Stomach (tissue), 9 donors: ENCODE measurements around the gene CLK2. TPM values are rescaled to one million over a fixed set of nuclear protein-coding genes. Genes with fewer than 3 reads are reported as not detected.

Experiments
- DNase-seq, 2 donors: peaks; one replicate each; pipeline versions ENCODE4 v3.0.0 to v3.0.0-alpha.2; 2013 to 2019
- H3K27ac ChIP-seq, 5 donors: fragments of 200-600 bp in 4 of 5; sonication (generic) in 4 of 5; one replicate each; pipeline ENCODE4 v1.5.1; 2013 to 2019; ENCODE audit warnings: mild to moderate bottlenecking in 1 of 5, moderate library complexity in 1 of 5
- H3K27me3 ChIP-seq, 3 donors: fragments of 200-600 bp; sonication (generic); one replicate each; pipeline ENCODE4 v1.5.1; 2017 to 2019; ENCODE audit warnings: mixed run types in 1 of 3
- H3K36me3 ChIP-seq, 4 donors: fragments of 200-600 bp; sonication (generic); 1 replicate in 3 of 4; 2 replicates in 1 of 4; pipeline ENCODE4 v1.5.1; 2016 to 2019
- H3K4me1 ChIP-seq, 4 donors: fragments of 200-600 bp; sonication (generic); one replicate each; pipeline ENCODE4 v1.5.1; 2016 to 2019
- H3K4me3 ChIP-seq, 4 donors: fragments of 200-600 bp; sonication (generic) in 3 of 4; one replicate each; pipeline ENCODE4 v1.5.1; 2016 to 2019; ENCODE audit warnings: mild to moderate bottlenecking in 1 of 4
- H3K9me3 ChIP-seq, 4 donors: fragments of 200-600 bp; sonication (generic); one replicate each; pipeline ENCODE4 v1.5.1; 2016 to 2019
- CTCF ChIP-seq, 7 experiments: fragments of 450-650 bp in 4 of 7; fragments of 200-600 bp in 3 of 7; sonication (generic) in 3 of 7; IDR thresholded peaks; one replicate each; pipeline ENCODE4 v1.5.1; 2016 to 2019; ENCODE audit warnings: antibody characterized with exemption in 7 of 7, control low read depth in 2 of 7, mild to moderate bottlenecking in 1 of 7
- EP300 ChIP-seq: sonication (generic); formaldehyde crosslinking; IDR thresholded peaks from one replicate; pipeline ENCODE4 v1.6.1; 2017; ENCODE audit warnings: antibody characterized with exemption
- POLR2A ChIP-seq, 4 donors: fragments of 450-650 bp; IDR thresholded peaks; one replicate each; pipeline ENCODE4 v1.6.1; 2016; ENCODE audit warnings: antibody characterized with exemption in 4 of 4, control low read depth in 2 of 4, mild to moderate bottlenecking in 1 of 4, moderate library complexity in 1 of 4
- POLR2AphosphoS5 ChIP-seq, 3 donors: sonication (generic); formaldehyde crosslinking; IDR thresholded peaks; one replicate each; pipeline ENCODE4 v1.6.1; 2016; ENCODE audit warnings: antibody characterized with exemption in 3 of 3
- WGBS, 5 donors: extraction: QIAGEN DNeasy Blood & Tissue Kit in 3 of 5; methylation state at CpG; one replicate each; pipeline versions ENCODE4 v1.1.5 to v1.1.7; 2013 to 2018; 5-methylcytosine and 5-hydroxymethylcytosine counted together
- intact Hi-C: fragments of 100-400 bp; cut with DNase I; formaldehyde crosslinking; loops from one replicate; pipeline ENCODE4 v1.15.1; 2023; ENCODE audit warnings: low total_unique reads
- polyA plus RNA-seq, 3 donors: library from polyadenylated mRNA; stranded (reverse); fragments of 200-250 nt; gene quantifications; one replicate each; pipeline ENCODE4 v1.2.3, GENCODE V29; 2013
- total RNA-seq, 5 donors: library from RNA; depleted of rRNA; stranded (reverse); fragments of >200 nt; gene quantifications; one replicate each; pipeline versions ENCODE4 v1.1.0 to v1.2.3, GENCODE V29; 2014 to 2016
- donor health status: healthy with polysubstance abuse.
- donor health status: Bipolar disorder and iron deficiency.
- donor health status: healthy.

Gene CLK2
- total and polyA plus RNA-seq, 8 donors, result 16.0 to 77.6 (median 43.3) TPM

GRCh38 chr1:155244368-155245162 lies 28.7 kb downstream of the CLK2 start:
- 0 to 1% (median 0%) methylated on average over 51 to 53 of the region's 53 CpGs for WGBS, 5 donors

GRCh38 chr1:155242805-155243358 lies 30.4 kb downstream of the CLK2 start:
- H3K27ac ChIP-seq, result peak overlapping the region in 4 of 5 donors; percentile 91 to 95 (median 94)
- no peak for TF ChIP-seq CTCF (IDR thresholded peaks at IDR 0.05)
- TF ChIP-seq POLR2A (IDR thresholded peaks at IDR 0.05), result no peak
- no peak for TF ChIP-seq POLR2AphosphoS5 (IDR thresholded peaks at IDR 0.05)
- no peak for TF ChIP-seq EP300
- H3K4me3 ChIP-seq, result peak overlapping the region in 1 of 4 donors; percentile 60
- peaks cover 30 to 56% (median 46%) of the 10 kb centered on the region in 4 donors for H3K4me1 ChIP-seq
- H3K27me3 ChIP-seq, result no peaks in the 10 kb centered on the region
- DNase-seq, result no peak
- H3K36me3 ChIP-seq, result peaks cover 9 to 31% (median 26%) of the 10 kb centered on the region in 4 donors
- no peaks in the 10 kb centered on the region for H3K9me3 ChIP-seq
- 71 to 86% (median 79%) methylated on average over 3 of the region's 3 CpGs for WGBS, 5 donors
- intact Hi-C loops, result no loop called here

More at GRCh38 chr1:155244368-155245162, 28.7 kb downstream of the CLK2 start:
- no peaks in the 10 kb centered on the region for H3K27me3 ChIP-seq
- H3K36me3 ChIP-seq, result peaks cover 10 to 28% (median 22%) of the 10 kb centered on the region in 4 donors
- peak overlapping the region; percentile 91 to 95 (median 94) for H3K27ac ChIP-seq
- DNase-seq, result peak; percentile 97 to 99
- H3K4me1 ChIP-seq, result peaks cover 30 to 52% (median 46%) of the 10 kb centered on the region in 4 donors
- TF ChIP-seq POLR2A (IDR thresholded peaks at IDR 0.05) (peak in 2 of 4 donors; percentile 76 to 80), POLR2AphosphoS5 (IDR thresholded peaks at IDR 0.05) (peak; percentile 75 to 97 (median 75)), EP300 (no peak), CTCF (IDR thresholded peaks at IDR 0.05) (peak in 5 of 7 experiments; percentile 49 to 96 (median 84))
- H3K9me3 ChIP-seq, result no peaks in the 10 kb centered on the region
- peak overlapping the region; percentile 57 to 75 (median 60) for H3K4me3 ChIP-seq
- intact Hi-C loops, result no loop called here

- DNase-seq, result no peak
- no peak for TF ChIP-seq POLR2A (IDR thresholded peaks at IDR 0.05)
- TF ChIP-seq CTCF (IDR thresholded peaks at IDR 0.05), result no peak
- peak overlapping the region in 4 of 5 donors; percentile 33 to 75 (median 56) for H3K27ac ChIP-seq
- intact Hi-C loops, result no loop called here
- WGBS, 5 donors, result 61 to 79% (median 73%) methylated on average over 4 of the region's 4 CpGs
- H3K27me3 ChIP-seq, result no peaks in the 10 kb centered on the region
- H3K4me1 ChIP-seq, result peaks cover 30 to 56% (median 46%) of the 10 kb centered on the region in 4 donors
- H3K4me3 ChIP-seq, result no peak overlapping the region
- no peaks in the 10 kb centered on the region for H3K9me3 ChIP-seq
- peaks cover 8 to 31% (median 27%) of the 10 kb centered on the region in 4 donors for H3K36me3 ChIP-seq
Measured at GRCh38 chr1:155241841-155242264, 31.5 kb downstream of the CLK2 start.

- no peaks in the 10 kb centered on the region for H3K9me3 ChIP-seq
- peak overlapping the region; percentile 35 to 49 (median 47) for H3K4me3 ChIP-seq
- H3K27ac ChIP-seq, result peak overlapping the region in 4 of 5 donors; percentile 33 to 75 (median 56)
- DNase-seq, result peak; percentile 80 to 93
- peak; percentile 54 to 94 (median 78) for TF ChIP-seq POLR2AphosphoS5 (IDR thresholded peaks at IDR 0.05)
- TF ChIP-seq POLR2A (IDR thresholded peaks at IDR 0.05), result no peak
- intact Hi-C loops, result no loop called here
- no peaks in the 10 kb centered on the region for H3K27me3 ChIP-seq
- peaks cover 30 to 56% (median 46%) of the 10 kb centered on the region in 4 donors for H3K4me1 ChIP-seq
- WGBS, 5 donors, result 15 to 19% (median 16%) methylated on average over 4 of the region's 4 CpGs
- H3K36me3 ChIP-seq, result peaks cover 15 to 36% (median 33%) of the 10 kb centered on the region in 4 donors
Measured at GRCh38 chr1:155241069-155241679, 32.1 kb downstream of the CLK2 start.
